Measurements from ENCODE around the gene DDN.
A peak's percentile ranks its signal among the peaks of the same experiment; 100 is the strongest.

DDN gene

GRCh38 chr12:48999371-49000131 lies at the start of gene DDN:
Gene DDN, minus strand, starts transcription at chr12:48999375. Its CDS starts 88 bp downstream, at chr12:48999287.
- DNase-seq, result peak; percentile 41

- no peak for DNase-seq
These were observed 49.8 kb upstream of the DDN start for GRCh38 chr12:49048953-49049352.

GRCh38 chr12:49046129-49046895 lies 47.1 kb upstream of the DDN start:
- DNase-seq, result no peak

DNA sequence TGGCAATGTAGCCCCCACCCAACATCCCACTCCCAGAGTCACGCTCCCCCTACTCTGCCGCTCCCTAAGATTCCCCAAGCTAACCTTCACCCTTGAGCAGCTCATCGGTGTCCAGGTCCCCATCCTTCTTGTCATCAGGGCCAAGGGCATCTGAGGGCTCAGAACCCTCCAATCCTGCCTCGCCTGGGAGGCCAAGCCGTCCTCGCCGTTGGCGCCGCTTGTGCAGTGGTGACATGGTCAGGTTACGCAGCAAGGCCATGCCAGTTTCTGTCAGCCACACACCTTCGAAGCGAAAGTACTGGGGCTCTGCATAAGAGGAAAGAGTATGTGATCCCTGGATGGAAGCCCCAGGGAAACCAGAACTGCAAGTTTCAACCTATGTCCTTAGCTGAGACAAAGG lies 45.5 kb upstream of the DDN start:
- no peak for DNase-seq

- peak; percentile 87 for DNase-seq
These were observed 44.7 kb upstream of the DDN start for GRCh38 chr12:49043856-49044258.

DNA sequence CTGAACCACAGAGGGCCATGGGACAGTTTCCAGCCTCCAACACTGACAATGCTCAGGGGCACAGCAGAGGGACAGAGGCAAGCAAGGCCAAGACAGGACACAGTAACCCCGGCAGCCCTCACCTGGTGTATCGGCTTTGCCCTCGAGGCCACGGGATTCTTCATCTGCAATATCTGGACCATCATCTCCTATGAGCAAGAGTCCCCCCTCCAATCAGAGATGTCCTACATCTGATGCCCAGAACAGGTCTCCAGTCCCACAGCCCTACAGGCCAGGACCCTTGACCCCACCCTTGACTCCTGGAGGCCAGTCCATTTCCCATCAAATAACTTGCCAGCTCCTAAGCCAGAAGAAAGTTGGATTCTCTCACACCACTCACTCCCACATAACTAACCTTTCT lies 44.1 kb upstream of the DDN start:
- DNase-seq, result no peak

DNA sequence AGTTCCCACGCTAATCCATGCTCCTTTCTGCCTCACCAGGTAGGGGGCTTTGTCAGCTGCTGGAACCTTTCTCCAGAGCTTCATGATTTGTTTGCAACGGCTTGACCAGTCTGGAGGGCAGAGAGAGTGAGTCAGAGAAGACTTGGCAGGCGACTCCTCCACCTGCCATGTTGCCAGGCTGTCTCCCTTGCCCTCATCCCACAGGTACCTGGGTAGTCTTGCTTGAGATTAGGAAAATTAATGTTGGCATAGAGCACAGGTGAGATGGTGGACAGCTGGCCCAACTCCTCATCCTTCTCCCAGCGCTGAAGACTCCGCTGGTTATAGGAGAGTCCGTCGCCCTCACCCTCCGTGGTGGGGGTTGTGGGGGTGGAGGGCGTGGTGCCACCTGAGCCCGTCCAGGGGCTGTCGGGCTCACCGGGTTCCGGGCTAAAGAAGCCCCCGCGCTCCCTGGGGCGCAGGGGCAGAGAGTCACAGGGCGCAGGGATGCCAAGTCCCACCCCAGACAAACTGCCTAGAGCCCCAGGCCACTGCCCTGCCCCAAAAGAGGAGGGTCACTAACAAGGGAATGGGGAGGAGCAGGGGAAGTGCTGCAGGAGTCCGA lies 42.8 kb upstream of the DDN start:
- DNase-seq, result no peak

DNA sequence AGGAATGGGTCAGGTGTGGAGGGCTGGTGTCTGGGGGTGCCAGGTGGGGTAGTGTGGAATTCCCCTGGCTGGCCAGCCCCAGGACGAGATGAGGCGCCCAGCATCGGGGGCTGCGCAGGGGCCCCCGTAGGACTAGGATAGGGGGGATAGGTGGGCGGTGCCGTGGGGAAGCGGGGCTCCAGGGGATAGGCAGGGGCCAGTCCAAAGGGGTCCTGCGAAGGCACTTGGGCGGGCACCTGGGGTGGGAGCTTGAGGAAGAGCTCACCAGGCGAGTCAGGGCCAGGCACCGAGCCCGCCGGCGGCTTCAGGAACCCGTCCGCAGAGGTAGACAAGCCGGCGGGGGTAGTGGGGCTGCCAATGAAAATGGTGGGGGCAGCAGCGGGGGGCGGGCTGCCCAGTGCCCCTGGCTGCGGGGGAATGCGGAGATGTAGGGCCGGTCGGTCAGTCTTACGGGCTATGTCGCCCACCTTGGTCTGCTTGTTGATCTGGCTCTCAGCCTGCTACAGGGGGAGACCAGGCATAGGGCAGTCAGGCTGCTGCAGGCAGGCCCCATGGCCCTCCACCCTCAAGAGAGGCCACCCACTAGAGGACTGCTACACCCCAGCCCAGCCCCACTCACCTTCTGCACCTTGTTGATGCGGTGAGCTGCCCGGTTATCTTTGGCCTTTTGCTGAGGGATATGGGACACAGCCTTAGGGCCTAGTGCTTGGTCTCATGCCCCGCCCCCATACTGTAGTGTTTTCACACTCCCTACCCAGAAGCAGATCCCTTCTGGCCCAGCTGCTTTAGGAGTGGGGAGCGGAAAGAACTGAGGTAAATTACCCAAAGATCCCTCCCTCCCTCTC lies 42.1 kb upstream of the DDN start:
- no peak for DNase-seq

DNA sequence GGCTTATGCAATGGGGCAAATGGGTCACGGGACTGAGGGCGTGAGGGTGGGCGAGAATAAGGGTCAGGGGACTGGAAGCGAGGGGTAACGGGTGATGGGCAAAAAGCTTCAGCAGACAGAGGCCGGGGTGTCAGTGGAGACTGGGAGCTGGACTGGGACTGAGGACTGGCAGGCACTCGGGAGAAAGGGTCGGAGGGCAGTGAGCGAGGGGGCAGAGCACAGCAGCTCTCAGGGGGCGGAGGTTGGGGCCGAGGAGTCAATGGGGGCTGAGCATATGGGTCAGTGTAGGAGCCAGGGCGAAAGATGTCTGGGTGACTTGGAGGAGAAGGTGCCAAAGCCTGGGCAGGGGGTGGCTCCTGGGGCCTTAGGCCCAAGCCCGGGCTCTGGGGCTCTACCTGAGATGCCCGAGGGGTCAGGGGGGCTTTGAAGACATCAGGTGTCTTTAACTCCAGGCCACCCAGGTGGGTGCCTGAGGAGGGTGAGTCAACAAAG lies 41.2 kb upstream of the DDN start:
- DNase-seq, result no peak

DNA sequence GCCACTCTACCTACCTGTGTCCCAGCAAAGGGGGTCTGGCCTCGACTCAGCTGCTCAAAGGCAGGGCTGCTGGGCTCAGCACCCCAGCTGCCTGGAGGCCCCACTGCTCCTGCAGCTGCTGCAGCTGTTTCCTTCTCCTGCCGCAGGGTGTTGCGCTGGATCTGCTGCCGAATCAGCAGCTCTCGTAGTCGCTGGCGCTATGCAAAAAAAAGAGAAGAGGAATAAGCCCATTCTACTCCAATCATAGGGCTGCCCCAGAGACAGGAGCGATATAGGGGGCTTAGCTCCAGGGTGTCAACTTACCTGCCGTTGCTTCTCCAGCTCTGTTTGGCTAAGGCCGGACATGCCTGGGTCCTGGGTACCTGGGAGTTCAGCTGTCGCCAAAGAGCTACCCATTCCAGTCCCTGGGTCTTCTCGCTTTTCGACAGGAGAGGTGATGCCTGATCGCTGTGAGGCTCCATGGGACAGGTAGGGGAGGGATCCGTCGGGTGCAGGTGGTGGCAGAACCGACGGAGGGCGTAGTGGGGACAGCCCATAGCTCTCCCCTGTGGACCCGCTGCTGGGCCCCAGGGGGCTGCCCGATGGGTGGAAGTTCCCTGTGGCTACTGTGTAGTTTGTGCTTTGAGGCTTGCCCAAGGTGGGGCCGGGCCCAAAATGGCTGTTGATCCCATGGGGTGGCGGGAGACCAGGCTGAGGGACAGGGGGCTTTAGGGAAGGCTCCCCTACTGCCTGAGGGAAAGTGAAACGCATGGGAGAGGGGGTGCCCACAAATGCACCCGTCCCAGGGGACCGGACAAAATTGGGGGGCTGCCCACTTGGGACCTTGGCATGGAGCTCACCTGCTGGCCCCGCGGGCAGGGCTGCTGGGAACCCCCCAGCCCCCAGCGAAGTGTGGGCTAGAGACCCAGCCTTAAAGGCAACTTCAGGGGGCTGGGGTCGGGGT lies 40.5 kb upstream of the DDN start:
- no peak for DNase-seq

GRCh38 chr12:49038291-49038955 lies 39.2 kb upstream of the DDN start:
- no peak for DNase-seq

- DNase-seq, result no peak
These were observed 38.7 kb upstream of the DDN start for GRCh38 chr12:49037947-49038237.

DNA sequence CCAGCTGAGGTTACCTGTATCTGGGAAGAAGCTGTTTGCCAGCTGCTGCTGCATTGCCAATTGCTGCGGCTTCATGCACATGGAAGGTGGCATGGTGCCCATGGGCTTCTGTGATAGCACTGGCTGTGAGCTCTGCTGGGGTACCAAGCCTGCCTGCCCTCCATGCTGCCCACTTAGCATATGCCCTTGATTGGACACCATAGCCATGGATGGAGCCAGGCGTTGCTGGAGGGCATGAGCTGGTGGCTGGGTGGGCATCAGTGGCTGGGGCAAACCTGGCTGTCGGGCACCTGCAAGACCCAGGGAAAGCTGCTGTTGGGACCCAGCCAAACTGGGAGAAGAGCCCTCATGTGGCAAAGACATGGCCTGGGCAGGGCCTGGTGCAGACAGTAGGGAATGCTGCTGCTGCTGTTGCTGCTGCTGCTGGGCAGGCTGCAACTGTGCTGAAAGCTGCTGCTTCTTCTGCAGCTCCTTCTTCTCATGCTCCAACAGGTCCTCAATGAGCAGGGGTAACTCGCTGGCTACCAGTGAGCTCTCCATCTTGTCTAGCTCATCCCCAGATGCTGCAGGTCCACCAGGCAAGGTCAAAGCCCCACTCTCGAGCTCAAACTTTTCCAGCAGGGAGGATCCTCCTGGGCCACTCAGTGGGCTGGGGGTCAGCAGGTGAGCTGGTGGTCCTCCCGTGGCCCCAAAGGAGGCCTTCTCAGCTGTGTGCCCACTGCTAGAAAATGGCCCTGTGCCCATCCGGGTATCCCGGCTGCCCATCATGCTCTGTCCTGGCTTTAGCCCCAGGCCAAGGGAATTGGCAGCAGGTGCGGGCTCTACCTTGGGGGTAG lies 38.2 kb upstream of the DDN start:
- DNase-seq, result no peak

- no peak for DNase-seq
These were observed 36.9 kb upstream of the DDN start for GRCh38 chr12:49036029-49036428.

GRCh38 chr12:49034286-49034622 lies 35.1 kb upstream of the DDN start:
- DNase-seq, result no peak

DNA sequence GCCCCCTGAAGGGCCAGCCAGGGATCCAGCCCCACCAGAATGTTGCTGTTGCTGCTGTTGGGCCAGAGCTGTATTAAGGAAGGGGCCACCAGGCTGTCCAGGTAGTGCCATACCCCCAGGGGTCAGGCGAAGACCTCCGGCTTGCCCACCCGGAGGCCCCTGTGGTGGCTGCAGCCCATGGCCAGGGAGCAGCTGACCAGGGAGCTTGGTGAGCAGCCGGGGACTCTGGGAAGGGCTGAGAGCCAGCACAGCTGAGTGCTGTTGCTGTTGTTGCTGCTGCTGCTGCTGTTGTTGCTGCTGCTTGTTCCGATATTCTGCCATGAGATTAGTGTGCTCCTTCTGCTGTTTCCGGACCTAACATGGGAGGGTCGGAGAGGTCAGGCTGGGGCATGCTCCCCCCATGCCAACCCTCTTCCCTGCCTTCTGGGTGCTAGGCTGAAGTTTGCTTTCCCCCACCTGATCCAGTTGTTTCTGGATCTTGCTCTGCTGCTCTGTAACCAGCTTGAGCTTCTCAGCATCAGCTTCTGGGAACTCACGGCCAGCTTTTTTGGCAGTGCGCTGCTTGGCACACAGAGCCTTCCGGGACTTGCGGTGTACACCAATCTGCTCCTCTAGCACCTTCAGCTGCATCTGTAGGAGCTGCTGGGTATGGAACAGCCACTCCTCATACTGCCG lies 34.6 kb upstream of the DDN start:
- DNase-seq, result no peak

DNA sequence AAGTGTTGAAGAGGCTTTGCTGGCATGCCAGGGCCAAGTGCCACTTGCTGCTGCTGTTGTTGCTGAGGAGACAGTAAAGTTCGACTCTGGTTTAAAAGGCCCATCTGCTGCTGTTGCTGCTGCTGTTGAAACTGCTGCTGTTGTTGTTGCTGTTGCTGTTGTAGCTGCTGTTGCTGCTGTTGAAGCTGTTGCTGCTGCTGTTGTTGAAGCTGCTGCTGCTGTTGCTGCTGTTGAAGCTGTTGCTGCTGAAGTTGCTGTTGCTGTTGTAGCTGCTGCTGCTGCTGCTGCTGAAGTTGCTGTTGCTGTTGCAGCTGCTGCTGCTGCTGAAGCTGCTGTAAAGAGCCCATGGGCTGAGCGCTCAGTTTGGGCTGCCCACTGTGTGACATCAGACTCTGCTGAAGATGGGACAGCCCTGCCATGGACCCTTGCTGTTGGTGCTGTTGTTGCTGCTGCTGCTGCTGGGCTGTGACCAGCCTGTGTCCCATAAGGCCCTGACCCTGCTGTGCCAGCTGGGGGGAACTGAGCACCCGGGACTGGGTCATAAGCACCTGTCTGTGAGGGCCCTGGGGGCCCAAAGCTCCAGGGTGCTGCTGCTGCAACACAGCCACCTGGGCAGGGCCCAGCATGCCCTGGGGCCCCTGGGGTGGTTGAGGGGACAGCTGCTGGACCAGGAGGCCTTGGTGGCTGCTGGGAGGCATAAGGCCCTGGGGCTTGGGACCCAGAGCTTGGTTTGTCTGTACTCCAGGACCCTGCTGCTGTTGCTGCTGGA lies 33.7 kb upstream of the DDN start:
- DNase-seq, result no peak

GRCh38 chr12:49032276-49032675 lies 33.1 kb upstream of the DDN start:
- DNase-seq, result no peak

DNA sequence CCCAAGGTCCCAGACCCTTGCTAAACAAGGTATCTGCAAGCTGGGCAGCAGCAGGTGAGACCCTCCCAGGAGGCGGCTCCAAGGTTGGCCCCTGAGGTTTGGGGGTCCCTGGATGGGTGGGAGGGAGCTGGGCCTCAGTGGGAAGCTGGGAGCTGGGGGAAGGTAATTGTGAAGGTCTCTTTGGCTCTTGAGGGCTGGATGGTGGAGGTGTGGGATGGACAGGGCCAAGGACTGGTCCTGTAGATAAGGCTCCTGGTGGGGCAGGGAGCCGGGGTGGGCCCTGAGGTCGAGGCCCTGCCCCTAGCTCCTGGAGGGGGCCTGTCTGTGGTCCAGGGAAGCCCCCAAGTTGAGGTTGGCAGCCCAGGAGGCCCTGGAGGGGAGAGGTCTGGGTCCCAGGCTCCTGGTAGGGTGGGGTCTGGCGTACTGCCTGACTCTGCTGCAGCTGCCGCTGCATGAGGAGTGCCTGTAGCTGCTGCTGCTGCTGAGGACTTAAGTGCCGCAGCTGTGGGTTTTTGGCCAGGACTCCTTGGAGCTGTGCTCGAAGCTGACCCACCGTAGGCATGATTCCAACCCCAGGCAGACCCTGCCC lies 32.5 kb upstream of the DDN start:
- no peak for DNase-seq
